K562 (cell line): Measurements from ENCODE around the gene ERCC2. TPM values are rescaled to one million over a fixed set of nuclear protein-coding genes. Genes with fewer than 3 reads are reported as not detected.

Experiments used
- ATAC-seq: fragments of 200-7000 bp; cut with Tn5 transposase; 3 replicates; pipeline ENCODE4 v1.9.1; 2020; ENCODE audit warnings: moderate library complexity
- BruUV-seq: library from RNA; stranded (reverse); fragments of 400-500 nt; replicated peaks from 2 replicates; lab custom pipeline; 2021; lab: Mats Ljungman, UMichigan
- CTCF ChIA-PET: fragments of 300-600 bp; formaldehyde crosslinking; extraction: SDS; loops from one replicate; lab custom pipeline; 2021; ENCODE audit warnings: low intra/inter-chr PET ratio; lab: Yijun Ruan, JAX
- POLR2A ChIA-PET: fragments of 300-600, 350-650 bp; sonication (Branson Sonifier 250); formaldehyde crosslinking; extraction: SDS; loops from one replicate; lab custom pipeline; 2021; ENCODE audit warnings: antibody characterized with exemption, inconsistent platforms; lab: Yijun Ruan, JAX
- DNase-seq, 4 experiments: peaks; one replicate each; pipeline versions ENCODE4 v3.0.0 to v3.0.0-alpha.2; 2011 to 2018; ENCODE audit warnings: low spot score in 3 of 4, mixed read lengths in 3 of 4; ENCODE audit errors: extremely low read depth in 1 of 4
- FAIRE-seq: peaks from 2 replicates; lab custom pipeline; 2011; peaks lifted over from hg19 to GRCh38; lab: Jason Lieb, UNC
- H2AFZ ChIP-seq: 2 replicates; pipeline ENCODE4 v1.6.0; 2011; ENCODE audit warnings: low read depth, low read length, control low read depth, inconsistent platforms
- H3K27ac ChIP-seq: fragments of 200-600 bp; 3 replicates; pipeline ENCODE4 v1.8.0; 2011; ENCODE audit warnings: low read depth, mild to moderate bottlenecking, control low read depth, inconsistent platforms, low read length, moderate library complexity, mixed read lengths; ENCODE audit errors: extremely low read depth
- H3K27me3 ChIP-seq, 2 experiments: fragments of 300-600 bp in 1 of 2; 2 replicates in 1 of 2; 3 replicates in 1 of 2; pipeline versions ENCODE4 v1.6.0 to v1.8.0; 2011; ENCODE audit warnings: inconsistent platforms in 2 of 2, low read length in 2 of 2, mild to moderate bottlenecking in 1 of 2, mixed read lengths in 1 of 2, moderate library complexity in 1 of 2; ENCODE audit not compliant: control insufficient read depth in 2 of 2, insufficient read depth in 2 of 2
- H3K36me3 ChIP-seq: fragments of 300-600 bp; 3 replicates; pipeline ENCODE4 v1.8.0; 2011; ENCODE audit warnings: mild to moderate bottlenecking, low read length, inconsistent platforms; ENCODE audit not compliant: control insufficient read depth, insufficient read depth
- H3K4me1 ChIP-seq, 2 experiments: fragments of 200-600 bp in 1 of 2; replicated peaks in 1 of 2; 2 replicates in 1 of 2; 3 replicates in 1 of 2; pipeline versions ENCODE4 v1.5.1 to v1.8.0; 2011; ENCODE audit warnings: inconsistent platforms in 2 of 2, low read length in 2 of 2, mild to moderate bottlenecking in 1 of 2, mixed read lengths in 1 of 2, moderate library complexity in 1 of 2; ENCODE audit not compliant: control insufficient read depth in 2 of 2, insufficient read depth in 2 of 2
- H3K4me2 ChIP-seq: 2 replicates; pipeline ENCODE4 v1.6.1; 2011; ENCODE audit warnings: low read length, control low read depth, inconsistent platforms, mixed read lengths; ENCODE audit not compliant: insufficient read depth
- H3K4me3 ChIP-seq: fragments of 200-600 bp; sonication (generic), shearing (Covaris generic); 2 replicates; pipeline ENCODE4 v1.5.1; 2016; ENCODE audit warnings: control low read depth, inconsistent platforms
- H3K79me2 ChIP-seq: fragments of 200-600 bp; 3 replicates; pipeline ENCODE4 v1.8.0; 2011; ENCODE audit warnings: low read length, inconsistent platforms; ENCODE audit not compliant: control insufficient read depth, insufficient read depth
- H3K9ac ChIP-seq, 2 experiments: 2 replicates each; pipeline versions ENCODE4 v1.6.0 to v1.6.1; 2011; ENCODE audit warnings: low read depth in 2 of 2, low read length in 2 of 2, control low read depth in 1 of 2, inconsistent platforms in 1 of 2, mild to moderate bottlenecking in 1 of 2, mixed read lengths in 1 of 2; ENCODE audit not compliant: insufficient read depth in 1 of 2
- H3K9me1 ChIP-seq: one replicate; pipeline ENCODE4 v1.6.0; 2011; ENCODE audit warnings: inconsistent platforms, mild to moderate bottlenecking, low read length, moderate library complexity; ENCODE audit not compliant: control insufficient read depth, insufficient read depth
- H3K9me3 ChIP-seq: replicated peaks from 2 replicates; pipeline ENCODE4 v1.5.1; 2011; ENCODE audit warnings: low read depth, low read length, inconsistent platforms; ENCODE audit not compliant: control insufficient read depth, insufficient read depth
- H4K20me1 ChIP-seq: replicated peaks from 2 replicates; pipeline ENCODE4 v1.6.1; 2011; ENCODE audit warnings: low read length, inconsistent platforms, mixed read lengths; ENCODE audit not compliant: control insufficient read depth, insufficient read depth
- ZBTB7A ChIP-seq: IDR thresholded peaks from 2 replicates; pipeline ENCODE4 v1.6.1; 2011; ENCODE audit warnings: low read depth, mild to moderate bottlenecking, low read length, moderate library complexity, borderline replicate concordance; ENCODE audit not compliant: control insufficient read depth
- WGBS: fragments of 100-300 bp; shearing (Covaris generic); methylation state at CpG from one replicate; pipeline ENCODE4 v1.1.6; 2016; ENCODE audit warnings: low coverage, mixed read lengths; ENCODE audit not compliant: insufficient coverage; ENCODE audit errors: missing lambda C conversion rate; 5-methylcytosine and 5-hydroxymethylcytosine counted together
- in situ Hi-C: fragments of 300-500 bp; cut with MboI; formaldehyde crosslinking; loops from 4 replicates; pipeline ENCODE4 v1.15.0; 2018; ENCODE audit warnings: inconsistent platforms, mixed read lengths
- intact Hi-C: fragments of 100-400 bp; cut with micrococcal nuclease; formaldehyde crosslinking; loops from 2 replicates; pipeline ENCODE4 v1.14.2; 2022
- polyA plus RNA-seq, 8 experiments: library from polyadenylated mRNA; depleted of rRNA in 4 of 8; stranded (reverse) in 5 of 8; unstranded in 3 of 8; fragments of >200 nt; fragmentation: Nextera tagmentation in 2 of 8; fragmentation: Illumina TruSeq in 1 of 8; extraction: Ambion mirVana in 2 of 8; extraction: Trizol in 1 of 8; gene quantifications; 2 replicates each; pipeline versions ENCODE4 v1.2.1 to v1.2.3, GENCODE V29; 2011 to 2014; ENCODE audit warnings: inconsistent platforms in 1 of 8, missing spikeins in 1 of 8
- total RNA-seq, 7 experiments: library from RNA; depleted of rRNA in 6 of 7; stranded (reverse); fragments of >200 nt in 6 of 7; fragmentation: Illumina TruSeq in 2 of 7; extraction: Trizol in 2 of 7; gene quantifications; 2 replicates each; pipeline versions ENCODE4 v1.2.1 to v1.2.3, GENCODE V29; 2011 to 2021; ENCODE audit warnings: low replicate concordance in 1 of 7
- TF ChIP-seq, protein P1 (sequence below): fragments of 450-650 bp; IDR thresholded peaks from 2 replicates; pipeline ENCODE4 v1.6.1; 2018; ENCODE audit warnings: mild to moderate bottlenecking, low read depth; ENCODE audit not compliant: partially characterized antibody

ERCC2 gene
- total and polyA plus RNA-seq, 9 of the 15 experiments (the other 6 are each of a cell fraction or from before 2014, with no cell fraction given), result 2.2 to 55.9 (median 23.4) TPM

DNA sequence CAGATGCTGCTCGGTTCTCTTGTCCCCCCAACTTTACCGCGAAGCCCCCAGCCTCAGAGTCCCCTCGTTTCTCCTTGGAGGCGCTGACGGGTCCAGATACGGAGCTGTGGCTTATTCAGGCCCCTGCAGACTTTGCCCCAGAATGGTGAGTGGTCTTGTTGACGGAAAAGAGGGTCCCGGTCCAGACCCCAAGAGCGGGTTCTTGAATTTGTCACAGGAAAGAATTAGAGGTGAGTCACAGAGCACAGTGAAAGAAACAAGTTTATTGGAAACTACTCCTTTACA lies 36.7 kb upstream of the ERCC2 start:
- Histone ChIP-seq H2AFZ (peak overlapping the region; percentile 99; the same call in 1 of the 2 replicates), H3K27ac (peak overlapping the region; percentile 98), H3K79me2 (peaks cover 47% of the 10 kb centered on the region), H3K36me3 (peaks cover 28% of the 10 kb centered on the region; the same call in 2 of the 3 replicates), H3K9me1 (no peaks in the 10 kb centered on the region), H3K9ac (peak overlapping the region; percentile 96 to 97), H3K4me3 (peak overlapping the region; percentile 78), H4K20me1 (no peaks in the 10 kb centered on the region), H3K4me1 (peaks cover 22 to 60% of the 10 kb centered on the region in 2 experiments; a peak in 4 of 5 replicates), H3K4me2 (peak overlapping the region; percentile 91), H3K27me3 (no peaks in the 10 kb centered on the region), H3K9me3 (no peaks in the 10 kb centered on the region)
- no TSS peak for BruUV-seq
- FAIRE-seq, result no peak
- in situ Hi-C loops (no loop called here), intact Hi-C loops (no loop called here)
- ChIA-PET CTCF (no interaction called here), POLR2A (interaction anchor here (0.6 to 1.7 kb wide), 4 partner anchors 13 to 68 kb away, joined by 3 to 8 read pairs (median 4); partner anchors contain the start of gene ERCC1)
- no peak for DNase-seq
- ATAC-seq, result no peak
- 0% methylated on average over 10 of the region's 10 CpGs for WGBS
- TF ChIP-seq ZBTB7A, result peak; percentile 27; the same call in 1 of the 2 replicates
- TF ChIP-seq, protein P1, sequence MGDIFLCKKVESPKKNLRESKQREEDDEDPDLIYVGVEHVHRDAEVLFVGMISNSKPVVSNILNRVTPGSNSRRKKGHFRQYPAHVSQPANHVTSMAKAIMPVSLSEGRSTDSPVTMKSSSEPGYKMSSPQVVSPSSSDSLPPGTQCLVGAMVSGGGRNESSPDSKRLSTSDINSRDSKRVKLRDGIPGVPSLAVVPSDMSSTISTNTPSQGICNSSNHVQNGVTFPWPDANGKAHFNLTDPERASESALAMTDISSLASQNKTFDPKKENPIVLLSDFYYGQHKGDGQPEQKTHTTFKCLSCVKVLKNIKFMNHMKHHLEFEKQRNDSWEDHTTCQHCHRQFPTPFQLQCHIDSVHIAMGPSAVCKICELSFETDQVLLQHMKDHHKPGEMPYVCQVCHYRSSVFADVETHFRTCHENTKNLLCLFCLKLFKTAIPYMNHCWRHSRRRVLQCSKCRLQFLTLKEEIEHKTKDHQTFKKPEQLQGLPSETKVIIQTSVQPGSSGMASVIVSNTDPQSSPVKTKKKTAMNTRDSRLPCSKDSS, result no peak
